Tibial nerve (tissue), 4 donors: ENCODE measurements around the gene PDE8B.

Experiments used
- CTCF ChIP-seq, 5 experiments: fragments of 200-600 bp in 3 of 5; fragments of 450-650 bp in 2 of 5; sonication (generic) in 3 of 5; IDR thresholded peaks; one replicate each; pipeline ENCODE4 v1.5.1; 2016 to 2019; ENCODE audit warnings: antibody characterized with exemption in 5 of 5, mild to moderate bottlenecking in 3 of 5, moderate library complexity in 2 of 5
- EP300 ChIP-seq, 2 donors: sonication (generic); formaldehyde crosslinking; IDR thresholded peaks; one replicate each; pipeline ENCODE4 v1.6.1; 2017; ENCODE audit warnings: antibody characterized with exemption in 2 of 2, mild to moderate bottlenecking in 1 of 2
- POLR2A ChIP-seq, 2 donors: fragments of 450-650 bp; IDR thresholded peaks; one replicate each; pipeline ENCODE4 v1.6.1; 2017; ENCODE audit warnings: antibody characterized with exemption in 2 of 2, mild to moderate bottlenecking in 2 of 2, moderate library complexity in 2 of 2

GRCh38 chr5:77398458-77398857, 188.0 kb downstream of the PDE8B start:
- no peak for TF ChIP-seq CTCF (IDR thresholded peaks at IDR 0.05)
- TF ChIP-seq EP300 (IDR thresholded peaks at IDR 0.05): no peak
- no peak for TF ChIP-seq POLR2A (IDR thresholded peaks at IDR 0.05)
